Peyer's patch (tissue), 4 donors: ENCODE data around the gene RTBDN. TPM values are rescaled to one million over a fixed set of nuclear protein-coding genes. Genes with fewer than 3 reads are reported as not detected.

ENCODE experiments used
- DNase-seq, 3 donors: peaks; one replicate each; pipeline ENCODE4 v3.0.0-alpha.2; 2017 to 2019
- H3K27ac ChIP-seq, 4 donors: fragments of 200-600 bp; sonication (generic); one replicate each; pipeline ENCODE4 v1.5.1; 2016 to 2019
- H3K27me3 ChIP-seq, 2 donors: fragments of 200-600 bp; sonication (generic); one replicate each; pipeline ENCODE4 v1.5.1; 2019
- H3K36me3 ChIP-seq, 3 donors: fragments of 200-600 bp; sonication (generic); one replicate each; pipeline ENCODE4 v1.5.1; 2016 to 2019
- H3K4me1 ChIP-seq, 4 donors: fragments of 200-600 bp; sonication (generic); one replicate each; pipeline ENCODE4 v1.5.1; 2016 to 2019
- H3K4me3 ChIP-seq, 4 donors: fragments of 200-600 bp; sonication (generic); 1 replicate in 3 of 4; 2 replicates in 1 of 4; pipeline ENCODE4 v1.5.1; 2016 to 2019; ENCODE audit warnings: mild to moderate bottlenecking in 1 of 4
- H3K9me3 ChIP-seq, 4 donors: fragments of 200-600 bp; sonication (generic); one replicate each; pipeline ENCODE4 v1.5.1; 2016 to 2019; ENCODE audit warnings: mild to moderate bottlenecking in 1 of 4
- CTCF ChIP-seq, 6 experiments: fragments of 450-650 bp in 4 of 6; fragments of 200-600 bp in 2 of 6; sonication (generic) in 1 of 6; IDR thresholded peaks; one replicate each; pipeline ENCODE4 v1.5.1; 2017 to 2019; ENCODE audit warnings: antibody characterized with exemption in 6 of 6, mild to moderate bottlenecking in 3 of 6, moderate library complexity in 1 of 6
- POLR2A ChIP-seq, 2 donors: fragments of 450-650 bp; IDR thresholded peaks; one replicate each; pipeline ENCODE4 v1.5.1; 2017; ENCODE audit warnings: antibody characterized with exemption in 2 of 2, mild to moderate bottlenecking in 2 of 2, moderate library complexity in 2 of 2
- total RNA-seq, 4 donors: library from RNA; depleted of rRNA; stranded (reverse); fragments of >200 nt; gene quantifications; one replicate each; pipeline ENCODE4 v1.1.0, GENCODE V29; 2016

The RTBDN gene
- total RNA-seq, 4 donors from 2014 or later, result not detected

GRCh38 chr19:12843999-12844732 lies 9.8 kb upstream of the RTBDN start:
- no peak overlapping the region for H3K27ac ChIP-seq
- H3K4me1 ChIP-seq, result peaks cover 0 to 17% (median 6%) of the 10 kb centered on the region in 4 donors
- no peak overlapping the region for H3K4me3 ChIP-seq
- H3K36me3 ChIP-seq, result no peaks in the 10 kb centered on the region
- peaks cover 0 to 18% of the 10 kb centered on the region in 2 donors for H3K27me3 ChIP-seq
- H3K9me3 ChIP-seq, result no peaks in the 10 kb centered on the region
- TF ChIP-seq CTCF (IDR thresholded peaks at IDR 0.05), result no peak
- TF ChIP-seq POLR2A (IDR thresholded peaks at IDR 0.05), result no peak
- DNase-seq, result no peak

- DNase-seq, result no peak
Observed at GRCh38 chr19:12843328-12843727, 8.9 kb upstream of the RTBDN start.

GRCh38 chr19:12842511-12842910 lies 8.1 kb upstream of the RTBDN start:
- DNase-seq, result no peak
- Histone ChIP-seq H3K4me1 (peaks cover 0 to 23% (median 13%) of the 10 kb centered on the region in 4 donors), H3K27me3 (peaks cover 0 to 26% of the 10 kb centered on the region in 2 donors), H3K9me3 (no peaks in the 10 kb centered on the region), H3K27ac (no peak overlapping the region), H3K4me3 (no peak overlapping the region), H3K36me3 (no peaks in the 10 kb centered on the region)
- TF ChIP-seq CTCF (IDR thresholded peaks at IDR 0.05) (no peak), POLR2A (IDR thresholded peaks at IDR 0.05) (no peak)

More at GRCh38 chr19:12843328-12843727, 8.9 kb upstream of the RTBDN start:
- peaks cover 0 to 24% (median 14%) of the 10 kb centered on the region in 4 donors for H3K4me1 ChIP-seq
- H3K4me3 ChIP-seq, result no peak overlapping the region
- no peaks in the 10 kb centered on the region for H3K9me3 ChIP-seq
- H3K36me3 ChIP-seq, result no peaks in the 10 kb centered on the region
- peaks cover 0 to 26% of the 10 kb centered on the region in 2 donors for H3K27me3 ChIP-seq
- no peak for TF ChIP-seq POLR2A (IDR thresholded peaks at IDR 0.05)
- no peak for TF ChIP-seq CTCF (IDR thresholded peaks at IDR 0.05)
- H3K27ac ChIP-seq, result no peak overlapping the region

- no peaks in the 10 kb centered on the region for H3K9me3 ChIP-seq
- H3K27me3 ChIP-seq, result peaks cover 0 to 34% of the 10 kb centered on the region in 2 donors
- DNase-seq, result no peak
- H3K4me3 ChIP-seq, result peak overlapping the region in 1 of 4 donors; percentile 28
- no peak overlapping the region for H3K27ac ChIP-seq
- H3K36me3 ChIP-seq, result no peaks in the 10 kb centered on the region
- peaks cover 0 to 19% (median 11%) of the 10 kb centered on the region in 4 donors for H3K4me1 ChIP-seq
- TF ChIP-seq POLR2A (IDR thresholded peaks at IDR 0.05), result no peak
- TF ChIP-seq CTCF (IDR thresholded peaks at IDR 0.05), result no peak
Observed at GRCh38 chr19:12841094-12841493, 6.7 kb upstream of the RTBDN start.

- H3K36me3 ChIP-seq, result no peaks in the 10 kb centered on the region
- TF ChIP-seq POLR2A (IDR thresholded peaks at IDR 0.05) (no peak), CTCF (IDR thresholded peaks at IDR 0.05) (no peak)
- H3K27me3 ChIP-seq, result peaks cover 0 to 41% of the 10 kb centered on the region in 2 donors
- peaks cover 0 to 19% (median 11%) of the 10 kb centered on the region in 4 donors for H3K4me1 ChIP-seq
- peak overlapping the region in 1 of 4 donors; percentile 28 for H3K4me3 ChIP-seq
- no peaks in the 10 kb centered on the region for H3K9me3 ChIP-seq
- peak in 2 of 3 donors; percentile 70 to 78 for DNase-seq
- no peak overlapping the region for H3K27ac ChIP-seq
Observed at GRCh38 chr19:12840091-12841079, 6.0 kb upstream of the RTBDN start.
